HS-27A (cell line): ENCODE results near the gene MYO1G.
"Not testable (repeated sequence)": the region's sequence is repeated elsewhere in the genome, so short reads cannot be mapped to it uniquely, and the experiment has no call there.

ENCODE experiments used
- DNase-seq: peaks from one replicate; pipeline ENCODE4 v3.0.0-alpha.2; 2012; ENCODE audit warnings: low read depth, missing footprints

The MYO1G gene

GRCh38 chr7:44978511-44979366 is at the start of gene MYO1G:
Gene MYO1G, minus strand, starts transcription at chr7:44979015. Its CDS starts 54 bp downstream, at chr7:44978961.
- DNase-seq: no peak

GRCh38 chr7:45028138-45028919 is 49.5 kb upstream of the MYO1G start:
- no peak for DNase-seq

- DNase-seq: no peak
Measured at GRCh38 chr7:45027774-45028114, 48.9 kb upstream of the MYO1G start.

GRCh38 chr7:45026984-45027773 is 48.4 kb upstream of the MYO1G start:
- no peak for DNase-seq

- no peak for DNase-seq
Measured at GRCh38 chr7:45026013-45026412, 47.2 kb upstream of the MYO1G start.

- DNase-seq: not testable (repeated sequence)
Measured at GRCh38 chr7:45025473-45025872, 46.7 kb upstream of the MYO1G start.

- DNase-seq: no peak
Measured at GRCh38 chr7:45024126-45024744, 45.4 kb upstream of the MYO1G start.

GRCh38 chr7:45021604-45022296 is 42.9 kb upstream of the MYO1G start:
- no peak for DNase-seq

- no peak for DNase-seq
Measured at GRCh38 chr7:45020915-45021314, 42.1 kb upstream of the MYO1G start.

- no peak for DNase-seq
Measured at GRCh38 chr7:45017253-45017652, 38.4 kb upstream of the MYO1G start.

- no peak for DNase-seq
Measured at GRCh38 chr7:45015313-45015712, 36.5 kb upstream of the MYO1G start.

- no peak for DNase-seq
Measured at GRCh38 chr7:45013465-45013967, 34.7 kb upstream of the MYO1G start.

- DNase-seq: no peak
Measured at GRCh38 chr7:45007571-45008328, 28.9 kb upstream of the MYO1G start.

GRCh38 chr7:45007106-45007505 is 28.3 kb upstream of the MYO1G start:
- no peak for DNase-seq

GRCh38 chr7:45003789-45004188 is 25.0 kb upstream of the MYO1G start:
- DNase-seq: no peak

- DNase-seq: no peak
Measured at GRCh38 chr7:45001826-45002225, 23.0 kb upstream of the MYO1G start.

GRCh38 chr7:45001138-45001694 is 22.4 kb upstream of the MYO1G start:
- no peak for DNase-seq

- no peak for DNase-seq
Measured at GRCh38 chr7:45000093-45001032, 21.5 kb upstream of the MYO1G start, which contains the start of gene CCM2. Gene CCM2, plus strand, starts transcription at chr7:45000201. Its CDS starts 133 bp downstream, at chr7:45000334.
